C4-2B (cell line): ENCODE measurements around the gene RNF169.
"Not testable (repeated sequence)": the region's sequence is repeated elsewhere in the genome, so short reads cannot be mapped to it uniquely, and the experiment has no call there.

Experiments used
- H3K27ac ChIP-seq: fragments of 450-650 bp; 2 replicates; pipeline ENCODE4 v1.5.1; 2017
- CTCF ChIP-seq: fragments of 450-650 bp; conservative IDR thresholded peaks from 2 replicates; pipeline ENCODE4 v1.5.1; 2017; ENCODE audit warnings: mild to moderate bottlenecking
- ZFX ChIP-seq: fragments of 450-650 bp; IDR thresholded peaks from 2 replicates; pipeline ENCODE4 v1.6.1; 2017

RNF169 gene

DNA sequence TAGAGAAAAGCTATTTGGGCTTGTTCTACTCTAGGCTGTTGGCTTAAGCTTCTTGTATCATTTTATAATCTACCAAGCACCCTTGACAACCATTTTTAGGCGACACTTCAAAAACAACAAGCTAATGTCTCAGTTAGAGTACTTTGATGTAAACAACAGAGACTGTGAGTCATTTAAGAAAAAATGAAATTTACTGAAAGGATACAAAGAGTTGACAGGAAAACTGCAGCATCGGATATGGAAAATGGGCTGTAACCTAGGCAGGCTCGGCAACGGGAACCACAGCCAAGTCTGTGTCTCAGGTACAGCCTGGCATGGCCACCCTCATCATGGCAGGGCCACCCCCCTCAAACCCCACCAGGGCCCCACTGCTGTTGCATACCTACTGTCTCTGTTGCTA, 4.4 kb upstream of the RNF169 start:
- TF ChIP-seq ZFX (no peak), CTCF (no peak)

DNA sequence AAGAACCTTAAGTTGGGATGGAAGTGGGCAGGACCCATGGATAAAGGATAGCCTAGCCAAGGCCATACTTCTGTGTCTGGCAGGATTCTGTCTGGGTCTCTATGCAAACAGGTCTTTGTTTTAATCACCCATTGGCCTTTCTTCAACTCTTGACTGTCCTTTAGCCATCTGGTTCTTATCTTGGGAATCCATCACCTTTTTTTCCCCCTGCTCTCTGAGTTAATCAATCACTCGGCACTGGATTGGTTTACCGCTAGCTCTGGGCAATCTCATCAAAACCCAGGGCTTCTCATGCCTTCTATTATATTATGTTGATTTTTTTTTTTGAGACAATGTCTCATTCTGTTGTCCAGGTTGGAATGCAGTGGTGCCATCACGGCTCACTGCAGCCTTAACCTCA, 1.8 kb upstream of the RNF169 start:
- TF ChIP-seq ZFX (no peak), CTCF (no peak)
- no peak overlapping the region for H3K27ac ChIP-seq

More for the DNA sequence above, 4.4 kb upstream of the RNF169 start:
- H3K27ac ChIP-seq, result no peak overlapping the region

DNA sequence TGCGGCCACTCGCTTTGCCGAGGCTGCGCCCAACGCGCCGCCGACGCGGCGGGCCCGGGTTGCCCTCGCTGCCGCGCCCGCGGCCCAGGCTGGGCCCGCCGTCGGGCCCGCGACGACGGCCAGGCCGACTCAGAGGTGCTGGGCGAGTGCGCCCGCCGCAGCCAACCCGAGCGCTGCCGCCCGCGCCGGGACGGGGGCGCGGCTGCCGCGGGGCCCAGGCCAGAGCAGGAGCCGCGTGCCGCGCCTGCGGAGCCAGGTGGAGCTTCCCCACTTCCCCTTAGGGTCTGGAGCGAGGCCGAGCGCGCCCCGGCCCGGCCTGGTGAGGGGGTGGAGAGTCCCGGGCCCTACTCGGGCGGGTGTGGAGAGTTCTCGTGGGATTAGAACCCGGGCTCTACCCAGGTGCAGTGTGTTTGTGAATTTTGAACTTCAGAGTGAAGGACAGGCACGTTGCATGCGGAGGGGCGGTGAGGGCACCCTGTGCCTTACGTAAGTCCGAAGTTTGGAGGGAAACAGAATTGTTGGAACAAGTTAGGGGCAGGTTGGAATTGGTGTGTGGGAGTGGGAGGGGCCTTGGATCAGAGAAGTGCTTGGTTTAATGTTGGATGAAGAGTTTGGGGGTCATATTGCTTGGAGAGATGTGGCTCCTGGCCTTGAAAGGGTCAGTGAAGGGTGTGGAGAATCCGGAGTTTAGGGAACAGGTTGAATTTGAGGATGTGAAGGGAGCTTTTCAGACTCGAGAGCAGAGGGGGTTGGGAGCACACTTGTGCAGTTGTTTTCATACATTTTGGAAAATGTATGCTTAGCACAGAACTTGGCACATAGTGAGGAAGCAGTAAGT, 697 bp downstream of the RNF169 start:
- H3K27ac ChIP-seq, result peak overlapping the region; percentile 85
- TF ChIP-seq ZFX (peak; percentile 99), CTCF (no peak)

DNA sequence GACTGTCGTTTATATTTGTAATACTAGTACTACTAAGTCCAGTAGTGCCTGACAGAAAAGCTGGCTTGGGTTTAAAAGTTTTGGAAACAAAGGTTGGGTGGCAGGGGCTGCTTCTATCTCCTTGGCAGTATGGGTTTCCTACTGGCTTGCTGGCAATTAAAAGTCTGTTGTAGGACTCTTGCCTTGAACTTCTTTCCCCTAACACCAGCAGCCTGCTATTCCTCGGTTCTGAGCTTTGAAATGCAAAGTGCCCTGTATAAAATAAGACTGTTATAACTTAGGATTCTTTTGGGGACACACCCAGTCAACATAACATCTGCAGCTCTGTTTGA, 1.3 kb downstream of the RNF169 start:
- peak overlapping the region; percentile 85 for H3K27ac ChIP-seq
- TF ChIP-seq CTCF (no peak), ZFX (no peak)

GRCh38 chr11:74750598-74750997, 1.9 kb downstream of the RNF169 start:
- H3K27ac ChIP-seq, result not testable (repeated sequence)

DNA sequence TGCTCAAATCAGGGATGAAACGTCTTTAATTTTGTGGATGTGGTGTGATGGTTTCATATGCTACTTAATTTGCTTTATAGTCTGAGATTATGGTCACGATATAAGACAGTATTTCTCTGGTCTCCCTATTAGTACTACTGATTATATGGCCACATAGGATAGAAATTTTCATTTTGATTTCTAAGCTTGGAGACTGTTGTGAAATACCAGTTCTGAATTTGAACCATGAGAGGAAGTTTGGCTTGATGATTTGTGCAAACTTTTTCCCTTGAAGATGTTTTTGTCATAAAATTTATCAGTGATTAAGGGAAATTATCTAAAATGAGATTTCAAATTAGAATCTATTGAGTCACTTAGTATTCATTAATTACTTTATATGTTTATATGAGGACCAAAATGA, 2.7 kb downstream of the RNF169 start:
- no peak overlapping the region for H3K27ac ChIP-seq
- TF ChIP-seq CTCF (no peak), ZFX (no peak)

- H3K27ac ChIP-seq, result no peak overlapping the region
- no peak for TF ChIP-seq ZFX
- no peak for TF ChIP-seq CTCF
These were observed 6.0 kb downstream of the RNF169 start for GRCh38 chr11:74754507-74755252.
